Upper lobe of left lung (tissue), 6 donors: ENCODE data around the gene RBM19. TPM values are rescaled to one million over a fixed set of nuclear protein-coding genes. Genes with fewer than 3 reads are reported as not detected.

ENCODE experiments used
- ATAC-seq, 2 donors: fragments of 200-7000 bp; cut with Tn5 transposase; one replicate each; pipeline ENCODE4 v1.9.1; 2022; ENCODE audit warnings: mild to moderate bottlenecking in 2 of 2, moderate library complexity in 2 of 2; ENCODE audit not compliant: low FRiP score in 2 of 2
- DNase-seq, 2 donors: peaks; one replicate each; pipeline ENCODE4 v3.0.0-alpha.2; 2019 to 2020
- H3K27ac ChIP-seq, 4 donors: fragments of 200-600 bp; sonication (generic); one replicate each; pipeline ENCODE4 v1.5.1; 2016 to 2019
- H3K27me3 ChIP-seq, 4 donors: fragments of 200-600 bp; sonication (generic); one replicate each; pipeline ENCODE4 v1.5.1; 2017 to 2019
- H3K36me3 ChIP-seq, 4 donors: fragments of 200-600 bp; sonication (generic); one replicate each; pipeline ENCODE4 v1.5.1; 2016 to 2019
- H3K4me1 ChIP-seq, 4 donors: fragments of 200-600 bp; sonication (generic); one replicate each; pipeline ENCODE4 v1.5.1; 2018 to 2019
- H3K4me3 ChIP-seq, 4 donors: fragments of 200-600 bp; sonication (generic); one replicate each; pipeline ENCODE4 v1.5.1; 2017 to 2019; ENCODE audit warnings: mild to moderate bottlenecking in 2 of 4, moderate library complexity in 1 of 4
- H3K9me3 ChIP-seq, 4 donors: fragments of 200-600 bp; sonication (generic); one replicate each; pipeline ENCODE4 v1.5.1; 2018 to 2019
- EP300 ChIP-seq, 4 donors: sonication (generic); formaldehyde crosslinking; IDR thresholded peaks; one replicate each; pipeline ENCODE4 v1.5.1; 2017; ENCODE audit warnings: antibody characterized with exemption in 4 of 4, control low read depth in 2 of 4
- POLR2A ChIP-seq, 4 donors: fragments of 450-650 bp; IDR thresholded peaks; one replicate each; pipeline ENCODE4 v1.5.1; 2016 to 2017; ENCODE audit warnings: antibody characterized with exemption in 4 of 4, mild to moderate bottlenecking in 2 of 4
- POLR2AphosphoS5 ChIP-seq, 2 donors: sonication (generic); formaldehyde crosslinking; IDR thresholded peaks; one replicate each; pipeline ENCODE4 v1.5.1; 2017; ENCODE audit warnings: antibody characterized with exemption in 2 of 2
- WGBS, 2 donors: methylation state at CpG; one replicate each; pipeline ENCODE4 v1.1.5; 2017 to 2018; 5-methylcytosine and 5-hydroxymethylcytosine counted together
- total RNA-seq, 6 donors: library from RNA; depleted of rRNA in 4 of 6; stranded (reverse); fragments of >200 nt in 4 of 6; gene quantifications; one replicate each; pipeline versions ENCODE4 v1.1.0 to v1.2.1, GENCODE V29; 2016 to 2021
- TF ChIP-seq, protein P1 (sequence below), 6 experiments: fragments of 450-650 bp in 4 of 6; fragments of 200-600 bp in 2 of 6; sonication (generic) in 2 of 6; IDR thresholded peaks; one replicate each; pipeline ENCODE4 v1.5.1; 2016 to 2019; ENCODE audit warnings: antibody characterized with exemption in 6 of 6
- donor health status: DM: no; HTN: no; CAD: no; lungs with moderate emphysema.
- donor health status: DM: no; HTN: yes; CAD: no; lungs with severe emphysema.

Gene RBM19
- total RNA-seq, 6 donors from 2014 or later, result 25.5 to 131 (median 39.9) TPM

DNA sequence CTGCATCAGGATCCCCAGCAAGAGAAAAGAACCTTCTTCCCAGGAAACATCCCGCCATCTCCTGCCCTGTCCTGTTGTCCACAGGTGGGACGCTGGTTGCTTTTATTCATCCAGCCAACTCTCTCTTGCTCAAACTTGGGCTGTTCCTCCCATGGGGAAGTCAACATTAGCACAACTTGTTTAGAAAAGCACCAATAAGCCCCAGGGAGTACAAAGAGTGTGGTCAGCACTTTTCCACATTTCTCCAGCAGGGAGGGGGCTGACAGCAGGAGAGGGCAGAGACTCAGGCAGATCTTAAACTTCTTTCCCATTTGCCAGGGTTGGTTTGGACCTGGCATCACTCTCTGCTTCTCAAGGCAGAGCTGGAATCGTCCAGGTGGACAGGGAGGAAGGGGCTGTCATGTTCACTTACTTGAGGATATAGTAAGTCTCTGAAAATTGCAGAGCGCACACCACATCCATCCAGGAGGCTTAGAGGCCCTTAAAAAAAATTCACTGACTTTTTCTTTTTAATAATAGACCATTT is 74.9 kb downstream of the RBM19 start:
- Histone ChIP-seq H3K27me3 (no peaks in the 10 kb centered on the region), H3K27ac (no peak overlapping the region), H3K4me1 (no peaks in the 10 kb centered on the region), H3K9me3 (no peaks in the 10 kb centered on the region), H3K36me3 (peaks cover 0 to 15% (median 0%) of the 10 kb centered on the region in 4 donors), H3K4me3 (no peak overlapping the region)
- TF ChIP-seq, protein P1, sequence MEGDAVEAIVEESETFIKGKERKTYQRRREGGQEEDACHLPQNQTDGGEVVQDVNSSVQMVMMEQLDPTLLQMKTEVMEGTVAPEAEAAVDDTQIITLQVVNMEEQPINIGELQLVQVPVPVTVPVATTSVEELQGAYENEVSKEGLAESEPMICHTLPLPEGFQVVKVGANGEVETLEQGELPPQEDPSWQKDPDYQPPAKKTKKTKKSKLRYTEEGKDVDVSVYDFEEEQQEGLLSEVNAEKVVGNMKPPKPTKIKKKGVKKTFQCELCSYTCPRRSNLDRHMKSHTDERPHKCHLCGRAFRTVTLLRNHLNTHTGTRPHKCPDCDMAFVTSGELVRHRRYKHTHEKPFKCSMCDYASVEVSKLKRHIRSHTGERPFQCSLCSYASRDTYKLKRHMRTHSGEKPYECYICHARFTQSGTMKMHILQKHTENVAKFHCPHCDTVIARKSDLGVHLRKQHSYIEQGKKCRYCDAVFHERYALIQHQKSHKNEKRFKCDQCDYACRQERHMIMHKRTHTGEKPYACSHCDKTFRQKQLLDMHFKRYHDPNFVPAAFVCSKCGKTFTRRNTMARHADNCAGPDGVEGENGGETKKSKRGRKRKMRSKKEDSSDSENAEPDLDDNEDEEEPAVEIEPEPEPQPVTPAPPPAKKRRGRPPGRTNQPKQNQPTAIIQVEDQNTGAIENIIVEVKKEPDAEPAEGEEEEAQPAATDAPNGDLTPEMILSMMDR (IDR thresholded peaks at IDR 0.05), result no peak
- TF ChIP-seq POLR2A (IDR thresholded peaks at IDR 0.05) (no peak), POLR2AphosphoS5 (IDR thresholded peaks at IDR 0.05) (no peak), EP300 (IDR thresholded peaks at IDR 0.05) (no peak)
- no peak for ATAC-seq
- no peak for DNase-seq
- WGBS, 2 donors, result 94 to 96% methylated on average over 4 of the region's 4 CpGs

DNA sequence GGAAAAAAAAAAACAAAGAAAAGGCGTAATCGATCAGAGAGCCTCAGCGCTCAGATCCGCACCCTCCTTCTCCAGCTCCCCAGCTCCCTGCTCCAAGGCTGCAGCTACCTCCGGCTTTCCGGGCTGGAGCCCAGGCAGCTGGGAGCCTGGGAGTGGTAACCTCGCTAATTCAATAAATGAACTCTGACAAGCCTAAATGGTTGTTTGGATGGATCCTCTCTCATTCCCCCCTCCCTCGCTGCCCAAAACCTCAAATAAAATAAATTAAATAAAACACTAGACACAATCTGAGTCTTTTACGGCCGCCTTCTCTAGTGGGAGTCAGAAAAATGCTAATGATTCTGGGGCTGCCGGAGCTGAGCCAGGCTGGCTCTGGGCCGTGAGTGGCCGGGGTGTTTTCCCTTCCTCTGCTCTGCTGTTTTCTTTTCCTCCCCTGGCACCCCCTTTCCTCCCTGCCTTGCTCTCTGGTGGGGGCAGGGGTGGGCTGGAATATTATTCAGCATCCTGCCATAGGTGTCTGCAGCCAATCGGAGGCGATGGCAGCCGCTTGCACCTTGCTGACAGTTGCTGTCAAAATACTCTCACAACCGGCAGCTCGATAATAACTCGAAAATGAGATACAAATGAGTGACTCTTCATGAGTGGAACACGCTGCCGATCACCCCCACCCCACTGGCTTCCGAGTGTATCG is 76.1 kb downstream of the RBM19 start:
- ATAC-seq, result peak in 1 of 2 donors; percentile 36
- Histone ChIP-seq H3K36me3 (peaks cover 0 to 8% (median 0%) of the 10 kb centered on the region in 4 donors), H3K27me3 (no peaks in the 10 kb centered on the region), H3K9me3 (no peaks in the 10 kb centered on the region), H3K27ac (no peak overlapping the region), H3K4me1 (no peaks in the 10 kb centered on the region), H3K4me3 (no peak overlapping the region)
- TF ChIP-seq POLR2A (IDR thresholded peaks at IDR 0.05), result no peak
- TF ChIP-seq POLR2AphosphoS5 (IDR thresholded peaks at IDR 0.05), result no peak
- TF ChIP-seq EP300 (IDR thresholded peaks at IDR 0.05), result no peak
- TF ChIP-seq, protein P1 (IDR thresholded peaks at IDR 0.05), result no peak
- WGBS, 2 donors, result 82 to 89% methylated on average over 23 of the region's 23 CpGs
- no peak for DNase-seq

DNA sequence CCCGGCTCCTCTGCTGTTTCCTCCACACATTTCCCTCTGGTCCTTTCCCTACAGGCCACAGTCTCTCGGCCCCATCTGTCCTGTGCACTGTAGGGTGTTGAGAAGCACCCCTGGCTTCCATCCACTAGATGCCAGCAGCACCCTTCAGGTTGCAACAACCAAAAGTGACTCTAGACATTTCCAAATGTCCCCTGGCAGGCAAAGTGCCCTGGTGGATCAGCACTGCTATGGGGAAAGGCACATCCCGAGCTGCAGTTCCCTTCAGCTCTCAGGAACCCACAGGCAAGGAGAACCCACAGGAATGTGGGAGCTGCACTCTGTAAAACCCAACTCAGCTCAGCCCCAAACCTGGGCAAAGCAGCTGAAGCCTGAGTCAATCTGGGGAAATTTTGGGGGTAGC is 77.0 kb downstream of the RBM19 start:
- ATAC-seq (no peak), DNase-seq (no peak)
- no peak overlapping the region for H3K27ac ChIP-seq
- H3K36me3 ChIP-seq, result peaks cover 0 to 4% (median 0%) of the 10 kb centered on the region in 4 donors
- H3K9me3 ChIP-seq, result no peaks in the 10 kb centered on the region
- H3K4me3 ChIP-seq, result no peak overlapping the region
- H3K4me1 ChIP-seq, result no peaks in the 10 kb centered on the region
- TF ChIP-seq POLR2A (IDR thresholded peaks at IDR 0.05), result no peak
- TF ChIP-seq POLR2AphosphoS5 (IDR thresholded peaks at IDR 0.05), result no peak
- TF ChIP-seq, protein P1 (IDR thresholded peaks at IDR 0.05), result no peak
- TF ChIP-seq EP300 (IDR thresholded peaks at IDR 0.05), result no peak
- WGBS, 2 donors, result 90 to 94% methylated on average over 2 to 3 of the region's 3 CpGs
- no peaks in the 10 kb centered on the region for H3K27me3 ChIP-seq

DNA sequence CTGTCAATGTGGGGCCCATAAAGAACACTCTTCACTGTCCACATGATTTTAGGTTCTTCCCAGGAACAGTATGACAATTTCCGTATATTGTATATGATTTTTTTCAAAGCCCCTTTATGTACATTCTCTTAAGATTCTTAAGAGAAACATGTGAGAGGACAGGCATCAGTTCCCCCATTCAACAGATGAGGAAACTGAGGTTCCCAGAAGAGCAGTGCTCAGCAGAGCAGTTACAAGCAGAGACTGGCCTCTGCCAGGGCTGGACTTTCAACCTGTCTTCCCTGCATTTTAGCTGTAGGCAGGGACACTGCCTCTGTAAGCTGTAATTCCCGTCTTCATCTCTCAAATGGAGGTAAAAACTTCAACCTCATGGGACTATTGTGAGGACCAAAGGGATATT is 77.7 kb downstream of the RBM19 start:
- 93 to 94% methylated on average over 2 of the region's 2 CpGs for WGBS, 2 donors
- H3K4me3 ChIP-seq, result no peak overlapping the region
- H3K4me1 ChIP-seq, result no peaks in the 10 kb centered on the region
- no peak overlapping the region for H3K27ac ChIP-seq
- no peak for TF ChIP-seq POLR2AphosphoS5 (IDR thresholded peaks at IDR 0.05)
- TF ChIP-seq EP300 (IDR thresholded peaks at IDR 0.05), result no peak
- DNase-seq (no peak), ATAC-seq (no peak)
- H3K27me3 ChIP-seq, result no peaks in the 10 kb centered on the region
- no peaks in the 10 kb centered on the region for H3K9me3 ChIP-seq
- H3K36me3 ChIP-seq, result peaks cover 0 to 4% (median 0%) of the 10 kb centered on the region in 4 donors

DNA sequence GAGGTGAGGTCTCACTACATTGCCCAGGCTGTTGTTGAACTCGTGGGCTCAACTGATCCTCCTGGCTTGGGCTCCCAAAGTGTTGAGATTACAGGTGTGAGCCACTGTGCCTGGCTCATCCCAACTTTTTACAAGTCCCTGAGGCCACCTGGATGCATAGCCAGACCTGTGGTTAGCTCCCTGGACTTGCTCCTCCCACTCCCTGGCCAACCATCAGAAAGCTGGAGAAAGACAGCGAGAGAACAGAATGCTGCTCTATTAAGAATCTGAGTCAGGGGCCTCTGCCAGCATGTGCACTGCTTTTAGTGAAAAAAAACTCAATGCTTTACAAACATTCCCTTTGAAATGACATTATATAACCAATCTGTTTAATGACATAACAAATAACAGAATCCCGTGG is 78.2 kb downstream of the RBM19 start:
- Histone ChIP-seq H3K36me3 (peaks cover 0 to 8% (median 0%) of the 10 kb centered on the region in 4 donors), H3K4me1 (no peaks in the 10 kb centered on the region), H3K4me3 (no peak overlapping the region), H3K9me3 (no peaks in the 10 kb centered on the region), H3K27me3 (no peaks in the 10 kb centered on the region), H3K27ac (no peak overlapping the region)
- no peak for DNase-seq
- no peak for ATAC-seq
- WGBS, 2 donors, result 94 to 98% methylated on average over 3 of the region's 3 CpGs
- TF ChIP-seq POLR2AphosphoS5 (IDR thresholded peaks at IDR 0.05), result no peak
- no peak for TF ChIP-seq EP300 (IDR thresholded peaks at IDR 0.05)
- TF ChIP-seq, protein P1 (IDR thresholded peaks at IDR 0.05), result no peak
- no peak for TF ChIP-seq POLR2A (IDR thresholded peaks at IDR 0.05)
